Caco-2 (cell line): ENCODE data around the gene PJA2. TPM values are rescaled to one million over a fixed set of nuclear protein-coding genes. Genes with fewer than 3 reads are reported as not detected.

ENCODE experiments used
- BruUV-seq: library from RNA; stranded (reverse); fragments of 400-500 nt; replicated peaks from 2 replicates; lab custom pipeline; 2021; lab: Mats Ljungman, UMichigan
- CTCF ChIA-PET: fragments of 300-600 bp; sonication (Branson Sonifier 250); formaldehyde crosslinking; loops from one replicate; lab custom pipeline; 2022; ENCODE audit warnings: antibody characterized with exemption; lab: Charles Lee
- POLR2A ChIA-PET: fragments of 300-600 bp; sonication (Branson Sonifier 250); formaldehyde crosslinking; loops from one replicate; lab custom pipeline; 2022; ENCODE audit warnings: antibody characterized with exemption; lab: Charles Lee
- DNase-seq, 2 experiments: peaks; one replicate each; pipeline versions ENCODE4 v3.0.0 to v3.0.0-alpha.2; 2020 to 2022
- H3K27me3 ChIP-seq: replicated peaks from 2 replicates; pipeline ENCODE4 v1.6.0; 2011; ENCODE audit warnings: low read length; ENCODE audit not compliant: control insufficient read depth, insufficient read depth
- H3K36me3 ChIP-seq: 2 replicates; pipeline ENCODE4 v1.5.1; 2011; ENCODE audit warnings: low read length; ENCODE audit not compliant: control insufficient read depth, insufficient read depth
- H3K4me1 ChIP-seq: fragments of 250-450 bp; sonication (Bioruptor Pico); 2 replicates; pipeline ENCODE4 v1.5.1; 2020; ENCODE audit warnings: mild to moderate bottlenecking
- H3K4me3 ChIP-seq: 2 replicates; pipeline ENCODE4 v1.5.1; 2011; ENCODE audit warnings: low read depth, mild to moderate bottlenecking, control low read depth, low read length
- H3K9me3 ChIP-seq: fragments of 250-450 bp; sonication (Bioruptor Pico); 2 replicates; pipeline ENCODE4 v1.5.1; 2020; ENCODE audit warnings: mild to moderate bottlenecking, moderate library complexity
- H3K27ac Mint-ChIP-seq: one replicate; pipeline ENCODE4 v1.8.0; 2022; ENCODE audit warnings: mixed read lengths; ENCODE audit not compliant: unreplicated experiment
- H3K27me3 Mint-ChIP-seq: one replicate; pipeline ENCODE4 v1.8.0; 2022; ENCODE audit warnings: mixed read lengths; ENCODE audit not compliant: insufficient read depth, unreplicated experiment
- H3K36me3 Mint-ChIP-seq: one replicate; pipeline ENCODE4 v1.8.0; 2022; ENCODE audit warnings: mild to moderate bottlenecking, mixed read lengths; ENCODE audit not compliant: insufficient read depth, unreplicated experiment
- H3K4me1 Mint-ChIP-seq: one replicate; pipeline ENCODE4 v1.8.0; 2022; ENCODE audit warnings: low read depth, mixed read lengths; ENCODE audit not compliant: unreplicated experiment
- H3K4me3 Mint-ChIP-seq: one replicate; pipeline ENCODE4 v1.8.0; 2022; ENCODE audit warnings: mild to moderate bottlenecking, moderate library complexity, mixed read lengths; ENCODE audit not compliant: unreplicated experiment
- H3K9me3 Mint-ChIP-seq: one replicate; pipeline ENCODE4 v1.8.0; 2022; ENCODE audit warnings: mixed read lengths; ENCODE audit not compliant: unreplicated experiment
- intact Hi-C: fragments of 100-400 bp; cut with micrococcal nuclease; formaldehyde crosslinking; loops from one replicate; pipeline ENCODE4 v1.10.0; 2022; ENCODE audit not compliant: unreplicated experiment
- total RNA-seq: library from RNA; stranded (reverse); gene quantifications from 2 replicates; pipeline ENCODE4 v1.2.3, GENCODE V29; 2022
- TF ChIP-seq, protein P1 (sequence below), 2 experiments: fragments of 200-600 bp in 1 of 2; IDR thresholded peaks; 1 replicate in 1 of 2; 2 replicates in 1 of 2; pipeline versions ENCODE4 v1.5.1 to v1.8.0; 2011 to 2022; ENCODE audit warnings: antibody characterized with exemption in 1 of 2, control low read depth in 1 of 2, inconsistent platforms in 1 of 2, low read depth in 1 of 2, low read length in 1 of 2, mild to moderate bottlenecking in 1 of 2, moderate library complexity in 1 of 2; ENCODE audit not compliant: insufficient read depth in 1 of 2, severe bottlenecking in 1 of 2, unreplicated experiment in 1 of 2

Gene PJA2
- total RNA-seq, 1 experiment from 2014 or later, result 34.2 TPM

DNA sequence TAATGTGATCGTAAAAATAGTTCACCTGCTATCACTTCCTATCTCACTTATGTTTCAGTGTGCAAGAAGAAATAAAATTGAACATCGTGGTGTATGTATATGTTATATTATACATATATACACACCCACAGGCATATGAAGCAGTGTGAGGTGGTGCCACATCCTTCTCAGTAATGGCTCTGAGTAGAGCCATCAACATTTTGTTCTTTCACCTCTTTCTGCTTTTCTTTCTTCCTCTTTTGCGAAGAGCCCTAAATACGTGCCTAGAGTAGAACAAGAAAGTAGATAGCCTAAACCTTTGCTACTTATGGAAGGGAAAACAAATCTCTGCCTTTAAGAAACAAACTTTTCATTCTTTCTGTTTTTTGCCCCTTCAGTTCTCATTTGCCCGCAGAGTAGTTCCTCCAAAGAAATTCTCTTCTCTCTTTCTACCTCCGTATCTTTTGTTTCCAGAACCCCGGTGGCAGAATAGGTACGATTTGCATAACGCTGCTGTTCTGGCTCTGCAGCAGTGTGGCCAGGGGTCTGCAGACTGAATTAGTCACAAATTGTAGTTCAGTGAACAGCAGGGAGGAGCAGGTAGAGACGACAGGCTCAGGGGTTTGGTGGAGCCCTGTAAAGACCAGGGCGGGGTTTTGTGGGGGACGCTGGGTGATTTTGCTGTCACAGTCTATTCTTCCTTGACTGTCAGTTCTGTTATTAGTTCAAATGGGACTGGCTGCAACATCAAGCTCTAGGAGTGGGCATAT, 40.5 kb upstream of the PJA2 start:
- peaks cover under 1% of the 10 kb centered on the region for H3K4me1 Mint-ChIP-seq
- POLR2A ChIA-PET, result no interaction called here

DNA sequence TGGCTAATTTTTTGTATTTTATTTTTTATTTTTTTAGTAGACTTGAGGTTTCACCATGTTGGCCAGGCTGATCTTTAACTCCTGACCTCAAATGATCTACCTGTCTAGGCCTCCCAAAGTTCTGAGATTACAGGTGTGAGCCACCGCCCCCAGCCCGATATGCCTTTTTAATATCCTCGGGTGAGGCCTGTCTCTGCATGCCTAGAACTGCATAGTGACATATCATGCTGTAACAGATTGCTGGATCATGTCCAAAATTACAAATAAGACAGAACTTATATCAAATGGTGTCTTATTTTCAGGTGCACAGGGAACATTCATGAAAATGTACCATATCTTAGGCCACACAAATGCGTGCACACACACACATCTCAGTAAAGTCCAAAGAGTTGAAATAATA, 39.1 kb upstream of the PJA2 start:
- Mint-ChIP-seq H3K36me3 (no peaks in the 10 kb centered on the region), H3K27me3 (no peaks in the 10 kb centered on the region), H3K4me3 (no peak overlapping the region), H3K4me1 (no peaks in the 10 kb centered on the region), H3K9me3 (no peaks in the 10 kb centered on the region), H3K27ac (no peak overlapping the region)
- Histone ChIP-seq H3K27me3 (no peaks in the 10 kb centered on the region), H3K9me3 (no peaks in the 10 kb centered on the region), H3K36me3 (no peaks in the 10 kb centered on the region), H3K4me3 (no peak overlapping the region), H3K4me1 (no peaks in the 10 kb centered on the region)
- TF ChIP-seq, protein P1, sequence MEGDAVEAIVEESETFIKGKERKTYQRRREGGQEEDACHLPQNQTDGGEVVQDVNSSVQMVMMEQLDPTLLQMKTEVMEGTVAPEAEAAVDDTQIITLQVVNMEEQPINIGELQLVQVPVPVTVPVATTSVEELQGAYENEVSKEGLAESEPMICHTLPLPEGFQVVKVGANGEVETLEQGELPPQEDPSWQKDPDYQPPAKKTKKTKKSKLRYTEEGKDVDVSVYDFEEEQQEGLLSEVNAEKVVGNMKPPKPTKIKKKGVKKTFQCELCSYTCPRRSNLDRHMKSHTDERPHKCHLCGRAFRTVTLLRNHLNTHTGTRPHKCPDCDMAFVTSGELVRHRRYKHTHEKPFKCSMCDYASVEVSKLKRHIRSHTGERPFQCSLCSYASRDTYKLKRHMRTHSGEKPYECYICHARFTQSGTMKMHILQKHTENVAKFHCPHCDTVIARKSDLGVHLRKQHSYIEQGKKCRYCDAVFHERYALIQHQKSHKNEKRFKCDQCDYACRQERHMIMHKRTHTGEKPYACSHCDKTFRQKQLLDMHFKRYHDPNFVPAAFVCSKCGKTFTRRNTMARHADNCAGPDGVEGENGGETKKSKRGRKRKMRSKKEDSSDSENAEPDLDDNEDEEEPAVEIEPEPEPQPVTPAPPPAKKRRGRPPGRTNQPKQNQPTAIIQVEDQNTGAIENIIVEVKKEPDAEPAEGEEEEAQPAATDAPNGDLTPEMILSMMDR (IDR thresholded peaks at IDR 0.05; ENCODE audit: insufficient read depth in 1 of 2, low read depth in 1 of 2, low read length in 1 of 2, severe bottlenecking in 1 of 2, unreplicated experiment in 1 of 2), result no peak
- no TSS peak for BruUV-seq
- ChIA-PET CTCF (no interaction called here), POLR2A (no interaction called here)
- intact Hi-C loops, result no loop called here
- DNase-seq, result no peak

More for the DNA sequence above, 40.5 kb upstream of the PJA2 start:
- H3K36me3 Mint-ChIP-seq, result no peaks in the 10 kb centered on the region
- no TSS peak for BruUV-seq
- Histone ChIP-seq H3K36me3 (no peaks in the 10 kb centered on the region), H3K9me3 (no peaks in the 10 kb centered on the region), H3K4me1 (no peaks in the 10 kb centered on the region), H3K27me3 (no peaks in the 10 kb centered on the region), H3K4me3 (no peak overlapping the region)
- H3K27me3 Mint-ChIP-seq, result no peaks in the 10 kb centered on the region
- CTCF ChIA-PET, result no interaction called here
- no peak overlapping the region for H3K4me3 Mint-ChIP-seq
- TF ChIP-seq, protein P1 (IDR thresholded peaks at IDR 0.05; ENCODE audit: insufficient read depth in 1 of 2, low read depth in 1 of 2, low read length in 1 of 2, severe bottlenecking in 1 of 2, unreplicated experiment in 1 of 2), result no peak
- DNase-seq, result no peak
- H3K27ac Mint-ChIP-seq, result no peak overlapping the region
- intact Hi-C loops, result no loop called here
- no peaks in the 10 kb centered on the region for H3K9me3 Mint-ChIP-seq

DNA sequence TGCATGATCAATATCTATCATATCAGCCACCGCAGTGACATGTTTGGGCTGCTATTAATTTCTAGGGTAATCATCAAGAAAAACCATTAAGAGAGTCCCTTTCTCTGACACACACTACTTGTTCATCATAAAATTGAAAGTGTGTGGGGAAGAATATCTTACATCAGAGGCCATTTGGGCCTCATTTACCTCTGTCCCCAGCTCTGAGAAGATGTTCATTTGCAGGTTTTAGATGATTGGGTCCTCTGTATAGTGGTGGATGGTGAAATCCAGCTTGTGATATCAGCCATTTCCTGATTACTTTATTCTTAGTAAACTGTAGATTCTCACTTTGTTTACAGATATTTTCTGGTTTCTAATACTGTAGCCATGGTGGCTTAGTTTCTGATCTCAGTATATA, 29.8 kb upstream of the PJA2 start:
- DNase-seq, result no peak
- no peaks in the 10 kb centered on the region for H3K9me3 Mint-ChIP-seq
- no peaks in the 10 kb centered on the region for H3K9me3 ChIP-seq
- H3K27ac Mint-ChIP-seq, result no peak overlapping the region
- TF ChIP-seq, protein P1 (IDR thresholded peaks at IDR 0.05; ENCODE audit: insufficient read depth in 1 of 2, low read depth in 1 of 2, low read length in 1 of 2, severe bottlenecking in 1 of 2, unreplicated experiment in 1 of 2), result no peak
- no peaks in the 10 kb centered on the region for H3K4me1 ChIP-seq
- H3K36me3 ChIP-seq, result no peaks in the 10 kb centered on the region
- H3K4me3 Mint-ChIP-seq, result no peak overlapping the region
- ChIA-PET POLR2A (no interaction called here), CTCF (no interaction called here)
- H3K4me1 Mint-ChIP-seq, result no peaks in the 10 kb centered on the region
- H3K36me3 Mint-ChIP-seq, result no peaks in the 10 kb centered on the region
- peaks cover 2% of the 10 kb centered on the region for H3K27me3 Mint-ChIP-seq
- BruUV-seq, result no TSS peak
- intact Hi-C loops, result no loop called here
- H3K27me3 ChIP-seq, result no peaks in the 10 kb centered on the region
- H3K4me3 ChIP-seq, result no peak overlapping the region
